ENCODE results near the gene PTPRN2. TPM values are rescaled to one million over a fixed set of nuclear protein-coding genes. Genes with fewer than 3 reads are reported as not detected.

PTPRN2 gene
- total RNA-seq, 1 experiment from 2014 or later: 0.11 TPM

GRCh38 chr7:157971501-157971900, 616.1 kb downstream of the PTPRN2 start:
- Histone ChIP-seq H3K4me3 (ENCODE audit: low read depth, low read length, poor library complexity, severe bottlenecking) (no peak overlapping the region), H3K4me1 (ENCODE audit: insufficient read depth, low read length, poor library complexity, severe bottlenecking) (no peaks in the 10 kb centered on the region), H3K27me3 (replicated peaks; ENCODE audit: insufficient read depth, low read depth, low read length, poor library complexity) (no peaks in the 10 kb centered on the region), H3K36me3 (ENCODE audit: insufficient read depth, low read length, poor library complexity, severe bottlenecking) (no peaks in the 10 kb centered on the region), H3K27ac (ENCODE audit: low read depth, low read length, poor library complexity, severe bottlenecking) (no peak overlapping the region), H3K9me3 (ENCODE audit: low read depth, low read length, poor library complexity, severe bottlenecking) (peaks cover 15% of the 10 kb centered on the region)
- CTCF ChIA-PET: no interaction called here
- no peak for TF ChIP-seq CTCF (conservative IDR thresholded peaks at IDR 0.05; ENCODE audit: low read depth, low read length)
- no peak for TF ChIP-seq EZH2 (IDR thresholded peaks at IDR 0.05; ENCODE audit: borderline replicate concordance, low read depth, low read length, poor library complexity, severe bottlenecking)
- intact Hi-C loops (cut with micrococcal nuclease; ENCODE audit: unreplicated experiment): no loop called here
- POLR2A ChIA-PET (ENCODE audit: low non-redundant PET): no interaction called here
- DNase-seq (ENCODE audit: low spot score): no peak
- BruUV-seq (replicated peaks): no TSS peak

- Histone ChIP-seq H3K4me3 (ENCODE audit: low read depth, low read length, poor library complexity, severe bottlenecking) (no peak overlapping the region), H3K27ac (ENCODE audit: low read depth, low read length, poor library complexity, severe bottlenecking) (no peak overlapping the region), H3K9me3 (ENCODE audit: low read depth, low read length, poor library complexity, severe bottlenecking) (peaks cover 15% of the 10 kb centered on the region), H3K36me3 (ENCODE audit: insufficient read depth, low read length, poor library complexity, severe bottlenecking) (no peaks in the 10 kb centered on the region), H3K4me1 (ENCODE audit: insufficient read depth, low read length, poor library complexity, severe bottlenecking) (no peaks in the 10 kb centered on the region), H3K27me3 (replicated peaks; ENCODE audit: insufficient read depth, low read depth, low read length, poor library complexity) (no peaks in the 10 kb centered on the region)
- DNase-seq (ENCODE audit: low spot score): no peak
- CTCF ChIA-PET: no interaction called here
- intact Hi-C loops (cut with micrococcal nuclease; ENCODE audit: unreplicated experiment): no loop called here
- BruUV-seq (replicated peaks): no TSS peak
- POLR2A ChIA-PET (ENCODE audit: low non-redundant PET): no interaction called here
- TF ChIP-seq EZH2 (IDR thresholded peaks at IDR 0.05; ENCODE audit: borderline replicate concordance, low read depth, low read length, poor library complexity, severe bottlenecking) (no peak), CTCF (conservative IDR thresholded peaks at IDR 0.05; ENCODE audit: low read depth, low read length) (no peak)
These were observed 616.9 kb downstream of the PTPRN2 start for GRCh38 chr7:157970744-157971143.

- ChIA-PET POLR2A (ENCODE audit: low non-redundant PET) (no interaction called here), CTCF (no interaction called here)
- TF ChIP-seq CTCF (conservative IDR thresholded peaks at IDR 0.05; ENCODE audit: low read depth, low read length) (no peak), EZH2 (IDR thresholded peaks at IDR 0.05; ENCODE audit: borderline replicate concordance, low read depth, low read length, poor library complexity, severe bottlenecking) (no peak)
- BruUV-seq (replicated peaks): no TSS peak
- Histone ChIP-seq H3K4me3 (ENCODE audit: low read depth, low read length, poor library complexity, severe bottlenecking) (no peak overlapping the region), H3K9me3 (ENCODE audit: low read depth, low read length, poor library complexity, severe bottlenecking) (peaks cover 13% of the 10 kb centered on the region), H3K27me3 (replicated peaks; ENCODE audit: insufficient read depth, low read depth, low read length, poor library complexity) (no peaks in the 10 kb centered on the region), H3K4me1 (ENCODE audit: insufficient read depth, low read length, poor library complexity, severe bottlenecking) (no peaks in the 10 kb centered on the region), H3K27ac (ENCODE audit: low read depth, low read length, poor library complexity, severe bottlenecking) (no peak overlapping the region), H3K36me3 (ENCODE audit: insufficient read depth, low read length, poor library complexity, severe bottlenecking) (no peaks in the 10 kb centered on the region)
- intact Hi-C loops (cut with micrococcal nuclease; ENCODE audit: unreplicated experiment): no loop called here
- no peak for DNase-seq (ENCODE audit: low spot score)
These were observed 617.6 kb downstream of the PTPRN2 start for GRCh38 chr7:157969995-157970394.

All from A673 (cell line).